Germinal center (tissue), 1 donor: ENCODE measurements around the gene HSD17B12.
"Not testable (repeated sequence)": the region's sequence is repeated elsewhere in the genome, so short reads cannot be mapped to it uniquely, and the experiment has no call there.

Experiments used
- DNase-seq: peaks from one replicate; pipeline ENCODE4 v3.0.0; 2012; ENCODE audit warnings: mixed read lengths, low spot score

HSD17B12 gene

GRCh38 chr11:43680521-43681400 is at the start of gene HSD17B12:
TSS of gene HSD17B12 (plus strand) at chr11:43680738. CDS start at chr11:43680828, 90 bp downstream.
- DNase-seq, result peak; percentile 100

DNA sequence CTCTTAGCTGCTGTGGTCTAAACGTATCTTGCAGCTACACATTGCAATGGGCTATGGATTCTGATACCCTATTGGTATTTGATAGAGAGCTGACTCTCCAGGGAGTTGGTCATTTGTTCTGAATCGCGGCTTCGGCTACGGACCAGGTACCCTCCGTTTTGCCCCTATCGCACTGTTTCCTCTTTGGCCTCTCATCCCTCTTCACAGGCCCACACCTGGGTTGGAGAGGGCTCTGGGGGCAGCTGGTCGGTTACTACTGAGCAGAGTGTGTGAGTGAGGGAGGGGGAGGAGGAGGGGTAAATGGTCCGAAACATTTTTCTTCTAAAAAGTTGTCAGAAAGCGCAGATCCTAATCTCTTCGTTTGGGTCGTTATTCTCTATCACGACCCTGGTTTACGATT is 48.8 kb upstream of the HSD17B12 start:
- DNase-seq, result no peak

DNA sequence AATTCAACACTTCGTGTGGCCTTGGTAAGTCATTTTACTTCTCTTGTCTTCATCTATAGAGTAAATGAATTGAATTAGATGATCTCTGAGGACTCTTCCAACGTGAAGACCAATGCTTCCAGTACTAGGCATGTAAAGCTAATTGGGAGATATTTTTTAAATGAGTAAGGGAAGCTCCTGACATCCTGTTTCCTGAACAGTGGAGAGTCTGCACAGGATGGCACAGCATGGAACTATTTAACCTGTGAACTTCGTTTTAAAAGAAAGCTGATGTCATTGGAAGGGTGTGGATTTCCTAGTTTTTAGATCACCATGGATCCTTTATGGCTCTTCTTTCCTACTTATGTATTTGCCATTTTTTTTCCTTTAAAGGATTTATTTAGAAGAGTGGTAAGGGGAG is 48.4 kb upstream of the HSD17B12 start:
- no peak for DNase-seq

DNA sequence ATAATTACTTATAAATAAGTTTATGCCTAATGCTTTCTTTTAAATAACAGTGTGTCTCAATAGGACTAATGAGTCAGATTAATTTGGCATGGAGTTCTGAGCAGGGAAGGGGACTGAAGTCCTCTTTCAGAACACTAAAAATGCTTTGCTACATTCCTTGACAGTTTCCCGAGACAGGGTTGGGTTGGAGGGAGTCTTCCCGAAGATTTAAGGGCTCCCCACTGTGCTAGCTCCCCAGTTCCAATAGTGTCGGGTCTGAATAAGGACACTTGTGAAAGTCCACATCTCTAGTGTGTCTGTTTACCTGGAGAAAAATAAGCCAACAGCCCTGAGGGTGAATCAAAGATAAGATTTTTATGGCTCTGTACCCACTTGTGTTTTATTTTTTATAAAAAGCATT is 41.8 kb upstream of the HSD17B12 start:
- DNase-seq, result no peak

- DNase-seq, result no peak
These were observed 41.3 kb upstream of the HSD17B12 start for GRCh38 chr11:43639224-43639623.

- DNase-seq, result no peak
These were observed 40.6 kb upstream of the HSD17B12 start for GRCh38 chr11:43639920-43640319.

DNA sequence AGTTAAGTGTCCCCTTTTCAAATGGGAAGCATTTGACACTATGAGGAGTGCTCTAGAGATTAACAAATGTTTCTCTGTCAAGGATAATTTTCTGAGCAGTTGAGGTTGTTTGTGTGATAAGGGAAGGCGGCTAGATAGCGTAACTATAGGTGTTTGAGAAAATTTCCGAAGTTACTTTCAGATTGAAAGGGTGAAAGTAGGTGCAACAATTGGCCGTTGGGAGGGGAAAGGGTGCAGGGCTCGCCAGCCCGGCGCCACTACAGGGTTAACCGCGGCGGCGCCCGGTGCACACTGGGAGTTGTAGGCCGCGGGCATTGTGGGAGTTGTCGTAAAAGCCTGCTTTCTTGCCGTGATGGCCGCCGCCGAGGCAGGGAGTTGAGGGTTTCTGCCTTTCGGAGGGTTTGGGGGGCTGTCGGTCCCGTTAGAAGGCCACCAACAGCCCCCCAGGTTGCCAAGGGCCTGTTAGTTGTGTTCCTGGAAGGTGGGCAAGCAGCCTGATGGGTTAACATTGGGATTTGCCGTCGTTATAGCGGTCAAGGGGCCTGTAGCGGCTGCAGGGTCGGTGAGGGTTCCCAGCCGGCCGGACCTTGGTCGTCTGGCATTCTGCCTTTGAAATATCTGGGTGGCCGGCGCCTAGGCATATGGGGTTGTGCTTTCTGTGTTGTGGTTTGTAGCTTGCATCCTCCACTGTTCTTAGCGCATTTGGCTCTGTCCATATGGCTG is 36.5 kb upstream of the HSD17B12 start:
- DNase-seq, result peak; percentile 90

DNA sequence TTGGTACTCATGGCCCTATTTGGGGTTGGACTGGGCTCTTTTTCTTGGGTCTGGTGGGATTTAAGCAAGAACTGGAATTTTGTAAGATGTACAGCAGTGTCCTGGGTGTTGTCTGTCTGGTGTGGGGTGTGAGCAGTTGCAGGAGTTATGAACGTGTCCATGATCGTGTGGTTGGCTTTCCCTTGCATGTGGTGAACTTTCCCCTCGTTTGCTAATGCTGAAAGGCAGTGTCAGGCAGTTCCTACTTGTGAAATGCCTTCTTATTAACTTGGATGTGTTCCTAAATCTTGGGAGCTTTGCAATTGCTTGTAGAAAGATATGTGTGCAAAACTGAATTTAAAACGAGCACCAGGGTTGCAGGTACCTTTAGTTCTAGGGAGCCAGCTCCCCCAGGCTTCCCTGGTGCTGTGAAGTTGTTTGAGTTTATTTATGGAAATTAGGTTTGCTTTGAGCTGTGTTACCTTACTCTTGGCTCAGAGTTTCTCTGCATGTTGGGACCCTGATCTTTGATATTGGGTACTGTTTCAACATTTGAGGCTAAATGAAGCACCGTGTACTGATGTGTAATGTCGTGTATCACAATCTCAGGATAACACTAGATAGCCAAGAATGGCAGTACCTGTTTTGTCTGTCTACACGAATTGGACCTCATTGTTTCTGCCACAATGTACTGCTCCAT is 35.8 kb upstream of the HSD17B12 start:
- no peak for DNase-seq

- no peak for DNase-seq
These were observed 33.8 kb upstream of the HSD17B12 start for GRCh38 chr11:43646767-43647166.

GRCh38 chr11:43648888-43649287 is 31.6 kb upstream of the HSD17B12 start:
- DNase-seq, result no peak

- no peak for DNase-seq
These were observed 31.0 kb upstream of the HSD17B12 start for GRCh38 chr11:43649501-43649900.

- DNase-seq, result no peak
These were observed 30.6 kb upstream of the HSD17B12 start for GRCh38 chr11:43649921-43650320.

DNA sequence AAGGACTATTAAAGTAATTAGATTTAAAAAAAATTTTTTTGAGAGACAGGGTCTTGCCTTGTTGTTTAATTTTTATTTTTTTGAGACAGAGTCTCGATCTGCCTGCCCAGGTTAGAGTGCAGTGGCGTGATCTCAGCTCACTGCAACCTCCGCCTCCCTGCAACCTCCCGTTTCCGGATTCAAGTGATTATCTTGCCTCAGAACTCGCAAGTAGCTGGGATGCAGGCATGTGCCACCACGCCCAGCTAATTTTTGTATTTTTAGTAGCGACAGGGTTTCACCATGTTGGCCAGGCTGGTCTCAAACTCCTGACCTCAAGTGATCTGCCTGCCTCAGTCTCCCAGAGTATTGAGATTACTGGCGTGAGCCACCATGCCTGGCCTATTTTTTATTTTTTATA is 17.5 kb upstream of the HSD17B12 start:
- DNase-seq, result not testable (repeated sequence)

DNA sequence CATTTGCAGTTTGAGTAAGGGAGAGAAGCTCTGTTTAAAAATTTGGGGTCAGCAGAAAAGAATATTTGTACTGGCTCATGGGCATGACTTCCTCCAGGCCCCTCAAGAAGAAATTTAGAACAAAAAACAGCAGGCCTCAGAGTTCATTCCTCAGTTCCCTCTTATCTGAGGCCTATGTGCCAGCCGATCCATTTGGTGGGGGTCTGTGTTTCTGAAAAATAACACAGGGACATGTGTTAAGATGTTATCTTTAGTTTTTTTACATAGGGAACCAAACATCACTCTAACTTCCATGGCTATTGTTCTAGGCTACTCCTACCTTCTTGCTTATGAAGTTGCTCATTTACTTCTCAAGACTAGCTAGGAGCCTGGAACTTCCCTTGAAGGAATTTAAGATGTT is 16.2 kb upstream of the HSD17B12 start:
- no peak for DNase-seq

DNA sequence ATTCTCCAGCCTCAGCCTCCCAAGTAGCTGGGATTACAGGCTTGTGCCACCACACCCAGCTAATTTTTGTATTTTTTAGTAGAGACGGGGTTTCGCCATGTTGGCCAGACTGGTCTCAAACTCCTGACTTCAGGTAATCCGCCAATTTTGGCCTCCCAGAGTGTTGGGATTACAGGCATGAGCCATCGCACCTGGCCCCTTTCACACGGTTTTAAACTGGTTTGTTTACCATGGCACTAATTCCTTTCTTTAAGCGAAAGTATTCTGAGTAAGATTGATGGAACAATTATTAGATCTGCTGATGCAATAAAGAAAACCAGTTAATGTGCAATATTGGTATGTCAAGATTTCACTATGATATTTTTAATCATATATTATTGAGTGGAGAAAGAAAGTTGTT is 9.3 kb upstream of the HSD17B12 start:
- DNase-seq, result not testable (repeated sequence)

GRCh38 chr11:43674560-43674959 is 6.0 kb upstream of the HSD17B12 start:
- DNase-seq, result no peak

DNA sequence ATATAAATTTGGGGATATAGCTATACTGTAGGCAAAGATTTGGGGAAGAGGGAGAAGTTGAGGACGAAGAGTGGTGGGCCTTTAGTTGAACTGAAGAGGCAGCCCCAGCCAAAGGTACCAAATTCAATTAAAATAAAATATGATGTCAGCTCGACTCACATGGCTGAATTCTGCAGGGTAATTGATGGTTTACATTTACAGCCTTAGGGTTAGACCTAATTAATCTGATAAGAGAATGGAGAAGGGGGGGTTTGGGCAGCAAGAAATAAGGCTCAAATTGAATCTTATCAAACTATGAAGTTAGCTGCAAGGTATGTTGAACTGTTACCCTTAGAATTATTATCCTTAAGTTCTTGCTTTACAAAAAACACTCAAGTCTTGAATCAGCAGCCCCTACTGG is 3.6 kb upstream of the HSD17B12 start:
- no peak for DNase-seq

DNA sequence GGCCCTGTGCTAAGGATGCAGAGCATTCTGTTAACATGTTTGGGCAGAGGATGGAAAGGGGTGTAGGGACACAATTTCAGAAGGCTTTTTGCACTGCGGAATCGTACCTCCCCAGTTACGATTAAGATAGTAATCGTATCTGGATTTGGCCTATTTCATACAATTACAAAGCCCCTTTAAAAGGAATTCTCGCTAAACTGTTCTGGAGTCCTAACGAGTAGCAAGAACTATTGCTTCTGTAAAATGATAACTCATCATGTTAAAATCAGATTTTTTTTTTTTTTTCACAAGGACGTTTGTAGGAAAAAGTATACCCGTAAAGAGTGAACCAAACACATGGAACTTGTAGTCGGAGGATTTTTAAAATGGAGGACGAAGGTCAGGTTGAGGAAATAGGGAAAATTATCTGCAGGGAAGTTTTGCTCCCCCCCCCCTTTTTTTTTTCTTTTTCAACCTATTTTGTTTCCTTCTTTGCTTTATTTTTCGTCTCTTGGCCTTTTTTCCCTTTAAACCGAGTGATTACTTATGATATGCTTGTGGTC is 934 bp downstream of the HSD17B12 start:
- DNase-seq, result no peak

DNA sequence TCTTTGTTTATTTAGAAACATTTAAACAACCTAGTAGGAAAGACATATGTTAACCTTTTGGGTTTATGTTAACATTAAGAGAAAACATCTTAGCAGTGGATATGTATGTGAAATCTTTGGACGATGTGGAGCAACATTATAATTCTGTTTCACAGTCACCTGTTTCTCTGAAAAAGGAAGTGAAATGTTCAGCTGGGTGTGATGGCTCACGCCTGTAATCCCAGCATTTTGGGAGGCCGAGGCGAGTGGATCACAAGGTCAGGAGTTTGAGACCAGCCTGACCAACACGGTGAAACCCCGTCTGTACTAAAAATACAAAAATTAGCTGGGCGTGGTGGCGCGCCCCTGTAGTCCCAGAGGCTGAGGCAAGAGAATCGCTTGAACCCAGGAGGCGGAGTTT is 1.5 kb downstream of the HSD17B12 start:
- DNase-seq, result peak; percentile 16

GRCh38 chr11:43685440-43685839 is 4.9 kb downstream of the HSD17B12 start:
- DNase-seq, result no peak

DNA sequence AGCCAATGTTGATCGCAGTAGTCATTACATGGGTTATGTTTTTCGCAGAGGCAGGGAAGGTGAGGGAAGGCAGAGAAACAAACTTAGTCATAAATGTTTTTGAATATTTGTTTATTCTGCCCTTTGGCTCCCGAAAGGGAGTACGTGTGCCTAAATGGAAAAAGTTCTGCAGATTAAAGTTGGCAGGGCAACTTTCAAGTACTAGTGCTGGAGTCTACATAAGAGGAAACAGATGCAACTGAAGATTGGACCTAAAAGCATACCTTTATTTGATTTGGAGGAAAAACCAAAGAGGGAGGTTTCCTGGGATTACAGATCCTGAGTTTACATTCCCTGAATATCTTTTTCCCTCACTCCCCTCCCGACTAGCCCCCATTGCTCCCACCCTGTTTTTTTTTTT is 5.7 kb downstream of the HSD17B12 start:
- DNase-seq, result no peak

DNA sequence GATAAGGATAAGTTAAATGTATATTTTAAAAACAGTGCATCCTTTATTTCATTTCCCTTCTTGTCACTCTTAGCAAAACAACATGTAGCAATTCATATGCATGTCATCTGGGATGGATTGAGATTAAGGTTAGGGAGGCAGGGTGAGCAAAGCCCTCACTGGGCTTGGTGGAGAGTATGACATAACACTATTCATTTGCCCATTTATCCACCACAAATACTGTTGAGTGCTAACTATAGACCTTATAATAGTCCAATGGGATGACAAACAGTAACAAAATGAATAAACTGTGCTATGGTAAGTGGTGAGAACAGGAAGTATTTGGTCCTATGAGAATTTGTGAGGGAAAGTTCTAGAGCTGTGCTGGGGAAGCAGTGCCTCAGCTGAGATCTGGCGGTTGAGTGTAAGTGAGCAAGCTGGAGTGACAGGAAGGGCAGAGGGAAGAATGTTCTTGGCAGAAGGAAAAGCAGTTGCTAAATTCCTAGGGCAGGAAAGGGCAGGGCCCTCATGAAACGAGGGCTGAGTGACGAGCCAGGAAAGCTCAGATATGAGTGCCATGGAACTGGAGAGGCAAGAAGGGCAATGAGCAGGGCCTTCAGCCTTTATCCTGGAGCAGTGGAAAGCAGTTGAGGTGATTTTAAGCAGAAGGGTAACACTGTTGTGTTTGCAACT is 6.7 kb downstream of the HSD17B12 start:
- no peak for DNase-seq
